Stimulated activated CD8-positive, alpha-beta memory T cell treated with anti-CD3 and anti-CD28 coated beads, Interleukin-12 subunit alpha, Interleukin-12 subunit beta, amount 100 ng/mL, for 24 hours (primary cell): ENCODE results near the gene LCN6.
"Not testable (repeated sequence)": the region's sequence is repeated elsewhere in the genome, so short reads cannot be mapped to it uniquely, and the experiment has no call there.

ENCODE experiments used
- DNase-seq: peaks from one replicate; pipeline ENCODE4 v3.0.0-alpha.2; 2020; ENCODE audit errors: extremely low read depth

Gene LCN6

DNA sequence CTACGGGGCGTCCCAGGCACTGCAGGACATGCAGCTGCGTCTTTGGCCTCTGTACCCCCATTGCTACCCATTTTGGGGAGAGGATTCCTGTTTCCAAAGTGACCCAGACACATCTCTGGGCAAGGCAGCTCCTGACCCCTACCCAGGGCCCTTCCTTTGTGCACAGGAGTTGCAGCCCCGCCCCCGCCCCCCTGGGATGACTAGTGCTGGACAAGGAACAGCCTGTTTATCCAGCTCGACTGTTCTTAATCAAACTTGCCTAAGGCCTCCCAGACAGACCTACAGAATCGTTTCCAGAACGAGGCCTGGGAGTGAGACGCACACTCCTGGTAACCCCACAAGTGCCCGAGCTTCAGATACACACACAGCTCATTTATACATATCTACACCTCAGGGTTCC, 22.7 kb downstream of the LCN6 start:
- DNase-seq: no peak

DNA sequence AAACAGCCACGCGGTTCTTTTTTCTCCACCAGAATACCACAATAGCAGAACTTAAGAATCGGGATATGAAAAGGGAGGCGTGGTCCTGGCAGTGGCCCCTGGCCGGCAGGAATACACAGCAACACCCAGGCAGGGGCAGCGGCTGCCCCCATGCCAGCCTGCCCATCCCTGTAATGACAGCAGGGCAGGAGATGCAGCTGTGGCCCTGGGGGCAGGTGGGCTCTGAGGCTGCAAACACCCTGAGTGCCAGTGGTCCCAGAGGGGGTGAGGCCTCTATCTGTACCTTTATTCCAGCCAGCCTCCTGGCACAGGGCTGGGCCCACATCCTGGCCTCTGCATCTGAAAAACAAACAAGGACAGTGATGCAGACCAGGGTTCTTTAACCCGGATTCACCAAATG, 23.6 kb downstream of the LCN6 start:
- DNase-seq: no peak

DNA sequence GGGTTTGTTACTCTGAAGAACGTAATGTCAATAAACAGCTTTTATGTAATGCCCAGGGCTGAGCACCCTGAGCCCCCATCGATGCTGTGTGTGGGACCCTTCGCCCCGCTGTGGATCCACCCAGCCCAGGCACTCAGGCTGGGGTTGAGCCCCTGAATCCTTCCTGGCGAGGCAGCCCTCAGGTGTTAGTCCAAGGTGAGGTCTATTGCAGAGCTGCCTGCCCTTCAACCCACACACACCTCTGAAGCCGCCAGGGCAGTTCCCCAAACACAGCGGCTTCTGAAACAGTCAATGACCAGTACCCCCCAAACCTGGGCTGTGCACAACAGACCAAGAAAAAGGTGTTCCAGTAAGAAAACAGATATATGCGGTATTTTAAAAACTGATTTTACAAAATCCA, 24.3 kb downstream of the LCN6 start:
- DNase-seq: no peak

DNA sequence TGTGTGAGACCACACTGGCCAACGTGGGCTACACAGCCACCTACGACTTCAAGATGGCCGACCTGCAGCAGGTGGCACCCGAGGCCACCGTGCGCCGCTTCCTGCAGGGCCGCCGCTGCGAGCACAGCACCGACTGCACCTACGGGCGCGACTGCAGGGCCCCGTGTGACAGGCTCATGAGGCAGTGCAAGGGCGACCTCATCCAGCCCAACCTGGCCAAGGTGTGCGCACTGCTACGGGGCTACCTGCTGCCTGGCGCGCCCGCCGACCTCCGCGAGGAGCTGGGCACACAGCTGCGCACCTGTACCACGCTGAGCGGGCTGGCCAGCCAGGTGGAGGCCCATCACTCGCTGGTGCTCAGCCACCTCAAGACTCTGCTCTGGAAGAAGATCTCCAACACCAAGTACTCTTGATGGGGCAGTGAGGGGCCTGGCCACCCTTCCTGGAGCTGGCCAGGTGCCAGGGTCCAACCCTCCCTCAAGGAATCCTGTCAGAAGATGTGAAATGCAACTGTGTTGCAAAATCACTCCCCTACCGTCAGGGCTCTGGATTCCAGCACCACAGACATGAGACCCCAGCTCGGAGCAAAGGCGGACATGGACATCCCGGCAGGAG, 24.9 kb downstream of the LCN6 start:
- no peak for DNase-seq

DNA sequence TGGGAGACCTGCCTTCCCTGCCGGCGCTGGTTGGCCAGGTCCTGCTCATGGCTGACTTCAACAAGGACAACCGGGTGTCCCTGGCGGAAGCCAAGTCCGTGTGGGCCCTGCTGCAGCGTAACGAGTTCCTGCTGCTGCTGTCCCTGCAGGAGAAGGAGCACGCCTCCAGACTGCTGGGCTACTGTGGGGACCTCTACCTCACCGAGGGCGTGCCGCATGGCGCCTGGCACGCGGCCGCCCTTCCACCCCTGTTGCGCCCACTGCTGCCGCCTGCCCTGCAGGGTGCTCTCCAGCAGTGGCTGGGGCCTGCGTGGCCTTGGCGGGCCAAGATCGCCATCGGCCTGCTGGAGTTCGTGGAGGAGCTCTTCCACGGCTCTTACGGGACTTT, 25.4 kb downstream of the LCN6 start:
- DNase-seq: no peak

DNA sequence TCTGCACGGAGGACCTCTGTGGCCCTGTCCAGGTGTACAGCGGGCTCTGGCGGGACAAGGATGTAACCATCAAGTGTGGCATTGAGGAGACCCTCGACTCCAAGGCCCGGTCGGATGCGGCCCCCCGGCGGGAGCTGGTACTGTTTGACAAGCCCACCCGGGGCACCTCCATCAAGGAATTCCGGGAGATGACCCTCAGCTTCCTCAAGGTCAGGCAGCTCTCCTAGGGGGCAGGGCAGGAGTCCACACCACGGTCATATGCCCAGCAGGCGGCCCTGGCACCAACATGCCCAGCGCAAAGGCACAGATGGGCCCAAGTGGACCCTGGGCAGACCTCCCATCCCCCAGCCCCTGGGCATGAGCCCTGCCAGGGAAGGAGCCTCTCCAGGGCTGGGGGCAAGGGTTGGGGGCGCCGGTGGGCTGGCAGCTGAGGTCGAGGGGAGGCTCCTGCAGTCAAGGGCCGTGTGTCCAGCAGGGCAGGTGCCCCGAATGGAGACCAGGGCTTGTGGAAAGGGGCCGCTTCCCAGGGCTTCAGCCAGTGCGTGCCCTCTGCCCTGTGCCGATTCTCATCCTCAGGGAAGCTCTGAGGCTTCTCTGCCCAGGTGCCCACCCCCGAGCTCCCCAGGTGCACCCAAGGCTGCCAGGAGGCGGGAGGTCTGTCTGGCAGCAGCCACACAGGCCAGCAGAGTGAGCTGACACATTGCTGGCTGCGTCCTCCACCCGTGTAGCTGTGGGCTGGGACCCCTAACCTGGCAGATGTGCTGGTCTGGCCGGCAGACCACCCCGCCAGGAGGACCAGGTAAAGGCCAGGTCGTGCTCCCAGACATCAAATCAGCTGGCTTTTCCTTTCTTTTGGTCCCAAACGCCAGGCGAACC, 26.0 kb downstream of the LCN6 start:
- no peak for DNase-seq

DNA sequence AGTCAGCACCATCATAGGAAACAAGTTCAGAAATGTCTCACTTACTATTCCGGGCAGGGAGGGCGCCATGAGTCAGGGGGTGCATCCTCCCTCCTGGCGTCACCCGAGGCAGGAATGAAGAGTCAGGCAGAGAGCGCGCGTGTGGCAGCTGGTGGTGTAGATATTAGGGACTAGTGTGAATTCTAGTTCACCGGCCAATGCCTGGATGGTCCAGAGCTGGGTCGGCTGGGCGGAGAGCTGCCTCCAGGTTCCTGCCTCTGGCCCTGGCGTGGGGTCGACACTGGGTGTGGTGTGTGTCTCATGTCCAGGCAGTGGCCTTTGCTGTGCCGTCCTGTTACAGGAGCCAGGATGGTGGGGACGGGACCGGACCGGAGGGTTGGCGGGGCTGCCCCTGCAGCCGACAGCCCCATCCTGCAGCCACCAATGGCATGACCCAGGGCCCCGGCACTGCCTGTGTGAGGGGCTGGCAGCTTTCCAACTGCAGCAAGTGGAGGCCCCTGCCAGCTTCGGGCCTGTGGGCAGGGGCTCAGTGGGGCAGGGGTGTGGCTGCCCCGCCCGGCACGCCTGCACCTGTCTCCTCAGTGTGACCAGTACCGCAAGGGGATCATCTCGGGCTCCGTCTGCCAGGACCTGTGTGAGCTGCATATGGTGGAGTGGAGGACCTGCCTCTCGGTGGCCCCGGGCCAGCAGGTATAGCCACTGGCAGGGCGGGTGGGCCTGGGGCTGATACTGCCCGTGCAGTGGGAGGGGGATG, 26.8 kb downstream of the LCN6 start:
- DNase-seq: no peak

DNA sequence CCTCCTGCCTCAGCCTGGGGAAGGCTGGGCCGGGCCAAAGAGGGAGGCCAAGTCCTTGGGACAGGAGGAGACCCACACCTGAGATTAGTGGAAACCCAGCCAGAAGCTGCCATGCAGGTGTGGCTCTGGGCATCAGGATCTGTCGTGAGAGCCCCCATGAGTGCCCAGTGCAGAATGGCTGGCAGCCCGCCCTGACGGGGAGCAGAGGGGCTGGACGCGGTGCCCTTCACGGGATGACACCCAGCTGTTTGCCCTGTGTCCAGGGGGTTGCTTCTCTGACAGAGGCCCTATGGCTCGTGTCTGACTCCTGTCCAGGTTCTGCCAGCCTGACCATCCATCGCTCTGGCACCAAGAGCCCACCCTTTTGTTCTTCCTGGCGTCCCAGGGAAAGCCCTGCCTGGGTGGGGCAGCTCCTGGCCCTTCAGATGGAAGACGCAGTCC, 27.4 kb downstream of the LCN6 start:
- DNase-seq: no peak

DNA sequence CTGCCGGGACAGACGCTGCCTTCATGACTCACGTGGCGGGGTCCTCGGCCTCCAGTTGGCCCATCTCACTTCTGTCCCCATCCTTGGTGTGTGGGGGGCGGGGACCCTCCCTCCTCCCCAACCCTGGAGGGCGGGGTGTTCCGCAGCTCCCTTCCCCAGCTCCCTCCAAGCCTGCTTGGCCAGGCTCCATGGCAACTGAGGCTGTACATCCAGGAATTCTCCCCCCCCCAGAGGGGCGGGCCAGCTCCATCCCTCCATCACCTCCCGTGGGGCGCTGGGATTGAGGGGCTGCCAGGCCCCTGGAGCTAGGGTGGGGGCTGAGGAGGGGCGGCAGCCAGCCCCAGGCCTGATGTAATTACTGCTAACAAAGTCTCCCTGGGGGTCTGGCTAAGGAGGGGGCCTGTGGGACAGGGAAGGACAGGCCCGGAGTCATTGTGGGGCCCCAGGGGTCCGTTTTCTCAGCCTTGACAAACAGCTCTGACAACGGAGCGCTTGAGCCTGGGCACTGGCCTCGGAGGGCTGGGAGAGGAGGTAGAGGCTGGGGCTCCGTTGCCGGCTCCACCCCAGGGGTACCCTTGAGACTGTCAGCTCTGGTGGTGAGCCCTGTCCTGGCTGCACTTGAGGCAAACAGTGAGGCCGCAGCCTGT, 28.0 kb downstream of the LCN6 start:
- no peak for DNase-seq

DNA sequence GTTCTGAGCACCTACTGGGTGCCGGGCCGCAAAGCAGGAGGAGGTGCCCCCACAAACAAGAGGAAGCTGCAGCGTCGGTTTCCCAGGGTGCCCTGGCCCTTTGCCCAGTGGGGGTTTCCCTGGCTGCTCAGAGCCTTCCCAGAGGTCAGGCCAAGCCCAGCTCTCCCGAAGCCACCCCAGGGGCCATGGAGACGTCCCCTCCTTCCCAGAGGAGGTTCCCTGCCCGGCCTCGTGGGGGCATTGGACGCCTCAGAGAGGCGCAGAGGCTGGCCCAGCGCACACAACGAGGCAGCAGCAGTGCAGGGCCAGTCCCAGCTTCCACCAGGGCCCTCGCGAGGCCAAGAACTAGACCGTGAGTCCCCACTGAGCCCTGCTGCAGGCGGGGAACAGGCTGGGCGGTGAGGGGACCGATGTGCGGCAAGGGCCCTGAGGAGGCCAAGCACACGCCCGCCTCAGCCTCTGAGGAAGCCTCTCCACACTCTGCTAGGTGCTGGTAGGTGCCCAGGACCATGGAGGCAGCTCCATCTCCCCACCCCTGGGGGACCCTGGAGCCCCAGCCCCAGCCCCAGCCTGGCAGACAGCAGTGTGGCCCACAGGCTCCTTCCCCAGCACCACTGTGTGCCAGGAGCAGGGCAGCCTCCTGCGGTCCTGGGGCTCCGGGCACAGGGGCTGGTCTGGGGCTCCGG, 29.0 kb downstream of the LCN6 start:
- no peak for DNase-seq

DNA sequence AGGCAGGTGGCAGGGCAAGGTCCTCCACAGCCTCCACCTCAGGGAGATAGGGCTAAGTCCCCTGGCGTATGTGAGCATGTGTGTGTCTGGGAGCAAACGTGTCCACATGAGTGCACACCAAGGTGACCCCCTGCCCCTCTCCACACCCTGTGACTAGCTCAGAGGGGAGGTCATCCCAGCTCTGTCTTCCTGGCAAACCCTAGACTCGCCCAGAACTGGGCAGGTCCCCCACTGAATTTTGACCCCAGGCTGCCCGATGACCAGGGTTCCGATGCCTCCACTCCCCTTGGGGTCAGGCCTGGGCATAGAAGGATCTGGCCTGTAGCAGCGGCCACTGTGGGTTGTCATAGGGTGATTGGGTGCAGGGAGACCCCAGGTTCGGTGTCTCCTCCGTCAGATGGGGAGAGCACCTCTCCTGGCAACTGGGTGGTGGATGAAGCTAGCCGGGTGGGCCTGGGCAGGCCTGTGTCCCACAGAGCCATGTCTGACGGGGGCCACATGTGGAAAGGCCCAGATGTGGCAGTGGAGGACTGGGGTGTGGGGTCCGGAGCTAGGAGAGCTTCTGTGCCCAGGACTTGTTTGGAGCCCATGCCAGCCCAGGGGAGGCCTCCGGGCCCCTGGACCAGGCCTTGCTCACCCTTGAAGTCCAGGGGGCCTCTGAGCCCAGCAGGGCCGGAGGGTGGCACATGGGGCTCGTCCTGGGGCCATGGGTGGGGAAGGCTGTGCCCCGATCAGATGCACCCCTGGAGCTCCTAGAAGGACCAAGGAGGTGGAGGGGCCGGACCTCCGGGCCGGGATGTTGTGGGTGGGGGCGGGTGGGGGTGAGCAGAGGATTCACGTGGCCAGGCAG, 29.8 kb downstream of the LCN6 start:
- no peak for DNase-seq

DNA sequence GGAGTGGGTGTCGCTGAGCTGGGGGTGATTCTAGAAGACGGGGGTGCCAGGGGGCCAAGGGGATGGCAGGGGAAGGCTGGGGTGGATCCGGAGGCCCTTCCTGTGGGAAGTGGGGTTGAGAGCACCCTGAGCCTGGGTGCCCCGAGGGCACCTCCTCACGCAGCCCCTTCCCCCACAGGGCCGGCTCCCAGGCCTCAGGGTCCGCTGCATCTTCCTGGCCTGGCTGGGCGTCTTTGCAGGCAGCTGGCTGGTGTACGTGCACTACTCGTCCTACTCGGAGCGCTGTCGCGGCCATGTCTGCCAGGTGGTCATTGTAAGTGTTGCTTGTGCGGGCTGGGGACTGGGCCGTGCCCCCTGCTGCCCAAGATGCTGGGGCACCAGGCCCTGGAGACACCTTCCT, 30.9 kb downstream of the LCN6 start:
- DNase-seq: no peak

DNA sequence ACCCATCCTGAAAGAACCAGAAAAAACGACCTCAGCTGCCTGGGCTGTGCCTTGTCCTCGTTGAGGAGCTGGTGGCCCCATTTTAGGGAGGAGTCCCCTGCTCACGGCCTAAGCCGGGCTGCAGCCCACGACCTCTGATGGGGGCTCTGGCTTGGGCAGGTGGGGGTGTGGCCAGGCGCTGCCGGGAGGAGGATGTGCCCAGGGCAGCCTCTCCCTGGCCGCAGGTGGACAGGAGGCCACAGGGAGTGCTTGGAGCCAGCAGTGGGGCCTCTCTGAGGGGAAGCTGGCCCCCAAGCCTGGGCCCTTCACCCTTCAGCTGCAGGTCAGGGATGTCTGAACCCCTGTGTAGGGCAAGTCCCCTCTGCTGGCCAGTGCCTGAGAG, 33.4 kb downstream of the LCN6 start:
- no peak for DNase-seq

DNA sequence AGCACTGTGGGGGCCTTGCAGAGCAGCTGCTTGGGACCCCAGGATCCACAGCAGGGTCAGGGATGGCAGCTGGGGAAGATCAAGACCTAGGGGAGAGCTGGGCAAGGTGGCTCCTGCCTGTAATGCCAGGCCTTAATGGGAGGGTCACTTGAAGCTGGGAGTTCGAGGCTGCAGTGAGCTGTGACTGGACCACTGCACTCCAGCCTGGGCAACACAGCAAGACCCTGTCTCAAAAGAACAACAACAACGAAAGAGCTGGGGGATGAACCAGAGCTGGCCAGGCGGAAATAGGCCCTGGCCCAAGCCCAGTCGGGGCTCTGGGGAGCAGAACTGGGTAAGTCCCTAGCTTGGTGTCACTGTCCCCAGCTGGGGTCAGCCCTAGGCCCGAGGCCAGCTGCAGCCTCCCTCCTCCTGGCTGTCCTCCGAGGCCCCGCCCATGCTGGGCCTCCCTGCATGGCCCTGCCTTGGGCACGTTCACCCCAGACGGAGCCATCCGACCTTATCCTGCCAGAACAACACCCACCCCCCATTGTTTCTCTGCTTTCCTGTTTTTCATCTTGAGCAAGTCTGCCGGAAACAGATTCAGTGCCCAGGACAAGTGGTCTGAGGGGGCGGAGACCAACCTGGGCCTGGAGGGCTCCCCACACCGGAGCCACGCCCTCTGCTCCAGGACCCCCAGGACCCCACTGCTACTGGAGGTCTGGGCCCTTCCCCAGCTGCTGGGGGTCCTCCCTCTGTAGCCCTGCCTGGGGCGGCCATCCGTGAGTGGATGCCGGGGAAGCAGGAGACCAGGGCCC, 34.0 kb downstream of the LCN6 start:
- no peak for DNase-seq

DNA sequence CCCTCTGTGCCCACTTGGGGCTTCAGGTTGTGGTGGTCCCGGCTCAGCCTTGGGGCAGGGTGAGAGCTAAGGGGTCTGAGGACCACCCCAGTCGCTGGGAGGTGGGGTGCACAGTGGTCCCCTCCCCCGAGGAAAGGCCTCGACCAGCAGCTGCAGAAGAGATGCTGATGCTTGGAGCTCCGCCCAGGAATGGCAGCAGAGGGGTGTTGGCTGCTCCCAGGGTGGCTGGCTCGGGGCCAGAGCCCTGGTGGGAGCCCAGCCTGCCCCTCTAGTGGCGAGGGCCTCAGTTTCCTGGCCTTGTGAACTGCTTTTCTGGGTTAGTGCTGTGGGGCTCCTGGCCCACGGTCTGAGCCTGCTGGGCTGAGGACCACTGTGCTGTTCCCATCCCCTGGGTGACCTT, 34.8 kb downstream of the LCN6 start:
- DNase-seq: no peak

DNA sequence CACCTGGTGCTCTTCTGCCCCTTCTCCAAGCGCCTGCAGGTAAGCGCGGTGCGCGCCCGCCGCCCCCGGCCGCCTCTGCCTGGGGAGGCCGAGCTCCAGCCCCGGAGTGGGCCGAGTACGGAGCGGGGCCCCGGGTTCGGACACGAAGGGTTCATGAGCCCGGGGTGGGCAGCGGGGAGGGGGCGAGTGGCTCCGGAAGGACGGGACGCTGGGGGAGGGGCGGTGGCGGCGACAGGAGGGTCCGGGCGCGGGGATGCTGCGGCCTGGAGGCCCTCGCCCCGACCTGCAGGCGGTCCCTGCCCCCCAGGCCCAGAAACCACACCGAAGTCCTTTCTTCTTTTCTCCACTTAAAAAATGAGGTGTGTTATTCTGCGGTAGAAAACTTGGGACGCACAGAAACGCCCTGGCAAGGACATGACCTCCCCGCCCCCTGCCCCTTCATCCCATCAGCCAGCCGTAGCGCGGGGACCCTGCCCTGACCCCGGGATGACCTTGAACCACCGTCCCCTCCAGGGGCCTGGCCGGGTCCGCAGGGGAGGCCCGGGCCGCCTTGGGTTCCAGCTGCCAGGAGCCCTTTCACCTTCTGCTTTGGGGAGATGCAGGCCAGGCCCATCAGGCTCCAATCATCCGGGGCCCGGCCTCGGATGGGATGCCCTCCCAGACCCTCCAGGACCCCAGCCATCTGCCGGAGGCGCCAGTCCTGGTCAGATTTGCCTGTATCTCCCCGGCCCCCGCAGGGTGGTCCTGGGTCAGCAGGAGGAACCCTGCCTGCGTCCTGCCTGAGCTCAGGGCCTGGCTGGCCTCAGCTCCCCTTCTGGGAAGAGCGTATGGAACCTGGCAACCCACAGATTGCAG, 35.4 kb downstream of the LCN6 start:
- DNase-seq: no peak

DNA sequence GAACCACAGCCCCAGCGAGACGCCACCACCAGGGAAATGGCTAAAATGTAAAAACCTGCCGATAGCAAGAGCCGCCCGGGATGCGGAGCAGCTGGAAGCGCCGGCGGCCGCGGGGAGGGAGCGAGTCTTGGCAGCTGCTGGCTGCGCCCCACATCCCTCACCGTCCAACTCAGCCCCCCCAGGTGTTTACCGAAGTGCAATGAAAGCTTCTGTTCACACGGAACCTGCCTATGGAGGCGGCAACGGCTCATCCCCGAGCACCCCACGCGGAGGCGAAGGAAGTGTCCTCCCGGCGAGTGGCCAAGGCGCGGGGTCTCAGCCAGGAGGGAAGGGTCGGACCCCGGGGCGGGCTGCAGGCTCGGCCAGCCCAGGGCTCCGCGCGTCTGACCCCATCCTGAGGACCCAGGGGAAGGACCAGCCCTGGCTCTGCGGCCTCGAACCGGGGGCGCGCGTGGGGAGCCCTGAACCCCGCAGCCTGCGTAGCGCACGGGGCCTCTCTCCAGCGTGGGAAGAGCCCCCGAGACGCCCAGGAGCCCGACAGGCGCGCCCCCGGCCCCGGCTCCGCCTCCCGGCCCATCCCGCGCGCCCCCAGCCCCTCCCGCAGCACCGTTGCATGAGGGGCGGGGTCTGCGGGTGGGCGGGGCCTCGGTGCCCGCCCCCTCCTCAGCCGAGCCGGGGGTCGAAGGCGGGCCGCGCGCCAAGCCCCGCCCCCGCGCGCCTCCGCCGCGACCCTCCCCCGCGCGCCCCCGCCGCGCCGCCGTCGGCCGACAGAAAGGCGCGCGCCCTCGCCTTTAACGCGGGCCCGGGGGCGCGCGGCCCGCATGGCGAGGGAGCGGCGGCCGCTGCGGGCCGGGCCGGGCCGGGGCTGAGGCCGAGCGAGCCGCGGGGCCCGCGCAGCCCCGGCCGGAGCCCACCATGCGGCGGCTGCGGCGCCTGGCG, 36.3 kb downstream of the LCN6 start, which contains the start of gene DIPK1B:
TSS of gene DIPK1B (plus strand) at position 822 of the 939 bp plus-strand sequence. CDS start at position 916, 94 bp downstream.
- DNase-seq: no peak

DNA sequence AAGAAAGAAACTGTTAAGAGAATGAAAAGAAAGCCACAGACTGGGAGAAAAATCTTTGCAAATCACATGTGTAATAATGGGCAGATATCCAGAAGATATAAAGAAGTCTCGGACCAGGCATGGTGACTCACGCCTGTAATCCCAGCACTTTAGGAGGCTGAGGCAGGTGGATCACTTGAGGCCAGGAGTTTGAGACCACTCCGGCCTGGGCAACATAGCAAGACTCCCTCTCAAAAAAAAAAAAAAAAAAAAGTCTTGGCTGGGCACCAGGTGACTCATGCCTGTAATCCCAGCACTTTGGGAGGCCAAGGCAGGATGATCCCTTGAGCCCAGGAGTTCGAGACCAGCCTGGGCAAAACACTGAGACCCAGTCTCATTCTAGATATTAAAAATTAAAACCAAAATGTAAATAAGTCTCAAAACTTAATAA, 37.1 kb downstream of the LCN6 start:
- DNase-seq: not testable (repeated sequence)
